Choroid plexus epithelial cell (primary cell): ENCODE measurements around the gene CD3D.
A peak's percentile ranks its signal among the peaks of the same experiment; 100 is the strongest.

Experiments used
- DNase-seq: peaks from one replicate; pipeline ENCODE4 v3.0.0-alpha.2; 2010; ENCODE audit warnings: low read depth
- H3K4me3 ChIP-seq: 2 replicates; pipeline ENCODE4 v1.5.1; 2011; ENCODE audit warnings: low read depth, mild to moderate bottlenecking, control low read depth, low read length, moderate library complexity
- CTCF ChIP-seq: conservative IDR thresholded peaks from 2 replicates; pipeline ENCODE4 v1.5.1; 2011; ENCODE audit warnings: low read depth, mild to moderate bottlenecking, control low read depth, inconsistent platforms, low read length, moderate library complexity

The CD3D gene

GRCh38 chr11:118353084-118353710 is 10.7 kb upstream of the CD3D start:
- TF ChIP-seq CTCF: peak; percentile 58

GRCh38 chr11:118349475-118349874 is 7.0 kb upstream of the CD3D start:
- DNase-seq: no peak
- H3K4me3 ChIP-seq: no peak overlapping the region
- TF ChIP-seq CTCF: no peak

More at GRCh38 chr11:118353084-118353710, 10.7 kb upstream of the CD3D start:
- H3K4me3 ChIP-seq: no peak overlapping the region
- peak; percentile 40 for DNase-seq

GRCh38 chr11:118343981-118344515 is 1.5 kb upstream of the CD3D start, which contains the start of gene CD3G:
Gene CD3G, plus strand, starts transcription at chr11:118344344. Its CDS starts 80 bp downstream, at chr11:118344424.
- no peak within 1 kb of the TSS for H3K4me3 ChIP-seq
- DNase-seq: no peak
- TF ChIP-seq CTCF: no peak

- DNase-seq: no peak
- TF ChIP-seq CTCF: no peak
- H3K4me3 ChIP-seq: no peak overlapping the region
Observed at GRCh38 chr11:118343248-118343647, 743 bp upstream of the CD3D start.

- H3K4me3 ChIP-seq: no peak overlapping the region
- DNase-seq: no peak
- no peak for TF ChIP-seq CTCF
Observed at GRCh38 chr11:118341815-118342489, 553 bp downstream of the CD3D start.

GRCh38 chr11:118341261-118341660 is 1.2 kb downstream of the CD3D start:
- no peak overlapping the region for H3K4me3 ChIP-seq
- no peak for TF ChIP-seq CTCF

GRCh38 chr11:118340449-118340848 is 2.1 kb downstream of the CD3D start:
- no peak overlapping the region for H3K4me3 ChIP-seq
- DNase-seq: no peak
- no peak for TF ChIP-seq CTCF

More at GRCh38 chr11:118341261-118341660, 1.2 kb downstream of the CD3D start:
- no peak for DNase-seq
